Pancreas (tissue), 10 donors: ENCODE measurements around the gene DPM2. TPM values are rescaled to one million over a fixed set of nuclear protein-coding genes. Genes with fewer than 3 reads are reported as not detected.
A peak's percentile ranks its signal among the peaks of the same experiment; 100 is the strongest.

Experiments used
- ATAC-seq, 4 donors: fragments of 200-7000 bp; cut with Tn5 transposase; one replicate each; pipeline versions ENCODE4 v1.8.0 to v1.9.1; 2020; ENCODE audit warnings: mild to moderate bottlenecking in 4 of 4, moderate library complexity in 4 of 4
- DNase-seq, 6 donors: peaks; one replicate each; pipeline ENCODE4 v3.0.0-alpha.2; 2020
- FAIRE-seq: peaks from 2 replicates; lab custom pipeline; 2012; peaks lifted over from hg19 to GRCh38; lab: Jason Lieb, UNC
- H3K27ac ChIP-seq, 4 donors: fragments of 200-600 bp; sonication (generic); 1 replicate in 3 of 4; 2 replicates in 1 of 4; pipeline versions ENCODE4 v1.5.0 to v1.8.0; 2020
- H3K27me3 ChIP-seq, 4 donors: fragments of 200-600 bp; one replicate each; pipeline ENCODE4 v1.8.0; 2021
- H3K36me3 ChIP-seq, 3 donors: fragments of 200-600 bp; sonication (generic) in 1 of 3; one replicate each; pipeline versions ENCODE4 v1.5.0 to v1.8.0; 2020 to 2021
- H3K4me1 ChIP-seq, 3 donors: fragments of 200-600 bp; one replicate each; pipeline ENCODE4 v1.8.0; 2021
- H3K4me3 ChIP-seq, 4 donors: fragments of 200-600 bp; sonication (generic) in 2 of 4; one replicate each; pipeline versions ENCODE4 v1.5.0 to v1.8.0; 2020 to 2021
- H3K9me3 ChIP-seq, 4 donors: fragments of 200-600 bp; one replicate each; pipeline ENCODE4 v1.8.0; 2021
- WGBS, 2 donors: extraction: QIAGEN DNeasy Blood & Tissue Kit; methylation state at CpG; one replicate each; pipeline ENCODE4 v1.1.7; 2013; 5-methylcytosine and 5-hydroxymethylcytosine counted together
- intact Hi-C, 3 donors: fragments of 100-400 bp; cut with DNase I; formaldehyde crosslinking; loops; one replicate each; pipeline versions ENCODE4 v1.11.1 to v1.14.2; 2022
- polyA plus RNA-seq, 2 donors: library from polyadenylated mRNA; stranded (reverse); fragments of 200-250 nt; gene quantifications; one replicate each; pipeline ENCODE4 v1.2.3, GENCODE V29; 2013
- total RNA-seq, 6 donors: library from RNA; stranded (reverse); fragmentation: NEBNext Ultra II Directional in 4 of 6; extraction: Animal tissue kit (Norgen Biotek cat#: 25700) in 4 of 6; gene quantifications; one replicate each; pipeline versions ENCODE4 v1.2.1 to v1.2.4, GENCODE V29; 2021 to 2023
- TF ChIP-seq, protein P1 (sequence below), 4 donors: fragments of 200-600 bp; sonication (generic) in 3 of 4; IDR thresholded peaks; one replicate each; pipeline versions ENCODE4 v1.5.0 to v1.8.0; 2021; ENCODE audit warnings: antibody characterized with exemption in 4 of 4
- donor health status: healthy with polysubstance abuse.
- donor health status: DM: no; HTN: no; CAD: no; lungs with moderate emphysema.
- donor health status: DM: no; HTN: no; CAD: no.
- donor health status: control.
- donor health status: control.
- donor health status: Bipolar disorder and iron deficiency.
- donor health status: DM: yes; HTN: yes; CAD: no.
- donor health status: DM: no; HTN: no; CAD: no.
- donor health status: DM: no; HTN: no; CAD: no.
- donor health status: DM: yes; HTN: yes; CAD: no.

Gene DPM2
- total and polyA plus RNA-seq, 8 donors, result 19.6 to 56.8 (median 27.8) TPM

DNA sequence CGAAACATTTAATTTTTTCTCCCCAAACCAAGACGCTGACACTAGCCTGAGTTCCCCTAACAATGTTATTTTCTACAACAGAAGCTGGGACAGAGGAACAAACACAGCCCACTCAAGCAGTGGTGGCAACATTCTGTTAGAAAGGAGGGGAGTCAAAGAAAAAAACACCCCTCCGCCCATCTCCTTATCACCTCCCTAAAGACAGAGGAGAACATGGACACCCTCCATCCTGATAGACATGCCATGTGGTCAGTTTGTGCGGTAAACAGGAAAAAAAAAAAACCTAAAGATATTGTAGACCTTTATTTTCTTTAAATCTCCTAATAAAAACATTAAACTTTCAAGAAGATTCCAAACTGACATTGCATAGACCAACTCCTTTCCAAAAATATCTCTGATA lies 2.9 kb upstream of the DPM2 start:
- Histone ChIP-seq H3K27ac (no peak overlapping the region), H3K4me3 (no peak overlapping the region), H3K9me3 (no peaks in the 10 kb centered on the region), H3K36me3 (peaks cover 3 to 35% (median 13%) of the 10 kb centered on the region in 3 donors), H3K27me3 (no peaks in the 10 kb centered on the region), H3K4me1 (peaks cover 7 to 11% (median 10%) of the 10 kb centered on the region in 3 donors)
- FAIRE-seq (no peak), ATAC-seq (no peak), DNase-seq (no peak)
- TF ChIP-seq, protein P1, sequence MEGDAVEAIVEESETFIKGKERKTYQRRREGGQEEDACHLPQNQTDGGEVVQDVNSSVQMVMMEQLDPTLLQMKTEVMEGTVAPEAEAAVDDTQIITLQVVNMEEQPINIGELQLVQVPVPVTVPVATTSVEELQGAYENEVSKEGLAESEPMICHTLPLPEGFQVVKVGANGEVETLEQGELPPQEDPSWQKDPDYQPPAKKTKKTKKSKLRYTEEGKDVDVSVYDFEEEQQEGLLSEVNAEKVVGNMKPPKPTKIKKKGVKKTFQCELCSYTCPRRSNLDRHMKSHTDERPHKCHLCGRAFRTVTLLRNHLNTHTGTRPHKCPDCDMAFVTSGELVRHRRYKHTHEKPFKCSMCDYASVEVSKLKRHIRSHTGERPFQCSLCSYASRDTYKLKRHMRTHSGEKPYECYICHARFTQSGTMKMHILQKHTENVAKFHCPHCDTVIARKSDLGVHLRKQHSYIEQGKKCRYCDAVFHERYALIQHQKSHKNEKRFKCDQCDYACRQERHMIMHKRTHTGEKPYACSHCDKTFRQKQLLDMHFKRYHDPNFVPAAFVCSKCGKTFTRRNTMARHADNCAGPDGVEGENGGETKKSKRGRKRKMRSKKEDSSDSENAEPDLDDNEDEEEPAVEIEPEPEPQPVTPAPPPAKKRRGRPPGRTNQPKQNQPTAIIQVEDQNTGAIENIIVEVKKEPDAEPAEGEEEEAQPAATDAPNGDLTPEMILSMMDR (IDR thresholded peaks at IDR 0.05), result no peak
- WGBS, 2 donors, result 88 to 94% methylated on average over 4 of the region's 4 CpGs
- intact Hi-C loops, result loop anchor here in 2 of 3 donors (5.0 kb wide), 2 partner anchors 97 to 177 kb away; no protein-coding TSS in a partner anchor

DNA sequence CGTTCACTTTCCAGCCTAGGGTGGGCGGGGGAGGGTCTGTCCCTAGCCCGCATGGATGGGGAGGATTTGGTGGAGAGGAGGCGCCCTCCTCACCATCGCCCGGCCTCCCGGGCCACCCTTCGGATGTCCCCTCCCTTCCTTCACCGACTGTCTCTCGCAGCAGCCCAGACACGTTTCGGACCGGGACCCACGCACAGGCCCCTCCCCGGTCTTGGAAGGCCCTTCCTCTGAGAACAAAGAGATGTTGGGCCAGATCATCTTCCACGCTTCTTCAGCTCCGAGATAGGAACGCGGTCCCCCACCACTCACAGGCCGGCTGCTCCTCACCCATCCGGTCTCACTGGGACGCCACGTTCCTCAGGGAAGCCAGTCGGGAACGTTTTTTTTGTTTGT lies 640 bp upstream of the DPM2 start:
- Histone ChIP-seq H3K9me3 (no peaks in the 10 kb centered on the region), H3K4me3 (peak overlapping the region in 2 of 4 donors; percentile 60 to 95), H3K36me3 (peaks cover 0 to 15% (median 5%) of the 10 kb centered on the region in 3 donors), H3K4me1 (peaks cover 7 to 11% (median 10%) of the 10 kb centered on the region in 3 donors), H3K27me3 (no peaks in the 10 kb centered on the region), H3K27ac (no peak overlapping the region)
- FAIRE-seq, result no peak
- TF ChIP-seq, protein P1 (IDR thresholded peaks at IDR 0.05), result no peak
- intact Hi-C loops, result no loop called here
- 55 to 59% methylated on average over 25 of the region's 25 CpGs for WGBS, 2 donors
- peak in 3 of 6 donors; percentile 33 to 67 (median 56) for DNase-seq
- ATAC-seq, result peak in 3 of 4 donors; percentile 4 to 10 (median 5)

- FAIRE-seq, result no peak
- H3K4me3 ChIP-seq, result peak overlapping the region; percentile 40 to 95 (median 58)
- H3K36me3 ChIP-seq, result peaks cover 0 to 2% (median 1%) of the 10 kb centered on the region in 3 donors
- intact Hi-C loops, result no loop called here
- no peak for ATAC-seq
- no peak overlapping the region for H3K27ac ChIP-seq
- TF ChIP-seq, protein P1 (IDR thresholded peaks at IDR 0.05), result no peak
- WGBS, 2 donors, result 5 to 9% methylated on average over 7 of the region's 7 CpGs
- H3K27me3 ChIP-seq, result no peaks in the 10 kb centered on the region
- H3K4me1 ChIP-seq, result peaks cover 7 to 11% (median 10%) of the 10 kb centered on the region in 3 donors
- no peak for DNase-seq
- H3K9me3 ChIP-seq, result no peaks in the 10 kb centered on the region
These were observed 632 bp downstream of the DPM2 start for GRCh38 chr9:127937056-127937387.

- TF ChIP-seq, protein P1 (IDR thresholded peaks at IDR 0.05), result no peak
- WGBS, 2 donors, result 69 to 76% methylated on average over 14 of the region's 14 CpGs
- FAIRE-seq, result no peak
These were observed 1.3 kb downstream of the DPM2 start for GRCh38 chr9:127936347-127936852.

DNA sequence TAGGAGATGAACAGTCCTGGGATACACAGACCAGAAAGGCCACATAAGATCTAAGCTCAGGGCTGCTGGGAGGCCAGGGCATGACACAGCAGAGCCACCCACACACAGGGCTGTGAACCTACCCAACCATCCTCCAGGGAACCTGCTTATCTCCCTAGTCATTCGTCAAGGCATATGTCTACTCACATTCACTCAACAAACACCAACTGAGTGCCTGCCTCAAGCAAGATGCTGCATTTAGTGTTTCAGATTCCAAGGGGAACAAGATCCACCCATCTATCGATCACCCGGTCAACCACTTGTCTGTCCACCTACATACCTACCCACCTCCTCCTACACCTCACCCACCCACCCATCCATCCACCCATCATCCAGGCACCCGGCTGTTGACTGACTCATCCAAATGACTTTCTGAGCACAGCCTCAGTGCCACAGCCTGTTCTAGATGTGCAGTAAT lies 1.9 kb downstream of the DPM2 start:
- TF ChIP-seq, protein P1 (IDR thresholded peaks at IDR 0.05), result no peak
- FAIRE-seq, result no peak
- H3K4me3 ChIP-seq, result peak overlapping the region in 1 of 4 donors; percentile 95
- no peaks in the 10 kb centered on the region for H3K27me3 ChIP-seq
- no peak for ATAC-seq
- H3K4me1 ChIP-seq, result peaks cover 7 to 17% (median 10%) of the 10 kb centered on the region in 3 donors
- intact Hi-C loops, result no loop called here
- no peak overlapping the region for H3K27ac ChIP-seq
- H3K36me3 ChIP-seq, result no peaks in the 10 kb centered on the region
- 67 to 73% methylated on average over 4 of the region's 4 CpGs for WGBS, 2 donors
- no peaks in the 10 kb centered on the region for H3K9me3 ChIP-seq
- DNase-seq, result peak in 2 of 6 donors; percentile 8 to 19

More at GRCh38 chr9:127936347-127936852, 1.3 kb downstream of the DPM2 start:
- DNase-seq (peak in 2 of 6 donors; percentile 18 to 32), ATAC-seq (no peak)
- no peaks in the 10 kb centered on the region for H3K36me3 ChIP-seq
- H3K4me3 ChIP-seq, result peak overlapping the region in 2 of 4 donors; percentile 60 to 95
- peaks cover 7 to 12% (median 10%) of the 10 kb centered on the region in 3 donors for H3K4me1 ChIP-seq
- no peaks in the 10 kb centered on the region for H3K9me3 ChIP-seq
- intact Hi-C loops, result no loop called here
- no peak overlapping the region for H3K27ac ChIP-seq
- no peaks in the 10 kb centered on the region for H3K27me3 ChIP-seq
